Measurements from ENCODE around the gene PSAPL1.

PSAPL1 gene

GRCh38 chr4:7430965-7431695 lies 3.6 kb downstream of the PSAPL1 start:
- H3K4me3 ChIP-seq (replicated peaks; ENCODE audit: low read depth, low read length) = no peak overlapping the region
- TF ChIP-seq CTCF (IDR thresholded peaks at IDR 0.05; ENCODE audit: insufficient read depth, low read length, poor library complexity, severe bottlenecking) = no peak
- DNase-seq (ENCODE audit: extremely low read depth, insufficient read length) = no peak
- H3K36me3 ChIP-seq (ENCODE audit: control insufficient read depth, insufficient read depth, low read length) = no peaks in the 10 kb centered on the region
- no peaks in the 10 kb centered on the region; the same call in 1 of the 2 replicates for H3K27me3 ChIP-seq (replicated peaks; ENCODE audit: control insufficient read depth, insufficient read depth, low read length)

- TF ChIP-seq CTCF (IDR thresholded peaks at IDR 0.05; ENCODE audit: insufficient read depth, low read length, poor library complexity, severe bottlenecking) = no peak
- Histone ChIP-seq H3K4me3 (replicated peaks; ENCODE audit: low read depth, low read length) (no peak overlapping the region), H3K27me3 (replicated peaks; ENCODE audit: control insufficient read depth, insufficient read depth, low read length) (no peaks in the 10 kb centered on the region; the same call in 1 of the 2 replicates), H3K36me3 (ENCODE audit: control insufficient read depth, insufficient read depth, low read length) (no peaks in the 10 kb centered on the region)
- DNase-seq (ENCODE audit: extremely low read depth, insufficient read length) = no peak
Observed at GRCh38 chr4:7430368-7430964, 4.3 kb downstream of the PSAPL1 start.

- Histone ChIP-seq H3K27me3 (replicated peaks; ENCODE audit: control insufficient read depth, insufficient read depth, low read length) (peaks cover 1% of the 10 kb centered on the region), H3K36me3 (ENCODE audit: control insufficient read depth, insufficient read depth, low read length) (no peaks in the 10 kb centered on the region), H3K4me3 (replicated peaks; ENCODE audit: low read depth, low read length) (no peak overlapping the region)
- TF ChIP-seq CTCF (IDR thresholded peaks at IDR 0.05; ENCODE audit: insufficient read depth, low read length, poor library complexity, severe bottlenecking) = no peak
- DNase-seq (ENCODE audit: extremely low read depth, insufficient read length) = no peak
Observed at GRCh38 chr4:7429601-7430078, 5.1 kb downstream of the PSAPL1 start.

- no peak overlapping the region for H3K4me3 ChIP-seq (replicated peaks; ENCODE audit: low read depth, low read length)
- TF ChIP-seq CTCF (IDR thresholded peaks at IDR 0.05; ENCODE audit: insufficient read depth, low read length, poor library complexity, severe bottlenecking) = no peak
- peaks cover 1% of the 10 kb centered on the region for H3K27me3 ChIP-seq (replicated peaks; ENCODE audit: control insufficient read depth, insufficient read depth, low read length)
- H3K36me3 ChIP-seq (ENCODE audit: control insufficient read depth, insufficient read depth, low read length) = no peaks in the 10 kb centered on the region
- no peak for DNase-seq (ENCODE audit: extremely low read depth, insufficient read length)
Observed at GRCh38 chr4:7429069-7429416, 5.7 kb downstream of the PSAPL1 start.

- Histone ChIP-seq H3K36me3 (ENCODE audit: control insufficient read depth, insufficient read depth, low read length) (no peaks in the 10 kb centered on the region), H3K27me3 (replicated peaks; ENCODE audit: control insufficient read depth, insufficient read depth, low read length) (peaks cover 1% of the 10 kb centered on the region), H3K4me3 (replicated peaks; ENCODE audit: low read depth, low read length) (no peak overlapping the region)
- TF ChIP-seq CTCF (IDR thresholded peaks at IDR 0.05; ENCODE audit: insufficient read depth, low read length, poor library complexity, severe bottlenecking) = no peak
- DNase-seq (ENCODE audit: extremely low read depth, insufficient read length) = no peak
Observed at GRCh38 chr4:7428261-7429068, 6.3 kb downstream of the PSAPL1 start.
